GM12878 (cell line): ENCODE measurements around the gene IL32. TPM values are rescaled to one million over a fixed set of nuclear protein-coding genes. Genes with fewer than 3 reads are reported as not detected.

Experiments used
- ATAC-seq: fragments of 200-7000 bp; cut with Tn5 transposase; 3 replicates; pipeline ENCODE4 v1.9.1; 2020; ENCODE audit warnings: mild to moderate bottlenecking, moderate library complexity
- BruUV-seq: library from RNA; stranded (reverse); fragments of 400-500 nt; replicated peaks from 2 replicates; lab custom pipeline; 2021; lab: Mats Ljungman, UMichigan
- CTCF ChIA-PET: fragments of 300-600 bp; sonication (Branson Sonifier 250); formaldehyde crosslinking; extraction: SDS; loops from one replicate; lab custom pipeline; 2021; ENCODE audit warnings: inconsistent platforms; lab: Yijun Ruan, JAX
- POLR2A ChIA-PET: fragments of 350-600 bp; formaldehyde crosslinking; extraction: SDS; loops from one replicate; lab custom pipeline; 2021; ENCODE audit warnings: inconsistent platforms; lab: Charles Lee
- RAD21 ChIA-PET: fragments of 300-600 bp; sonication (Branson Sonifier 250); formaldehyde crosslinking; loops from one replicate; lab custom pipeline; 2023; ENCODE audit warnings: antibody characterized with exemption; ENCODE audit not compliant: unreplicated experiment; lab: Charles Lee
- SMC1A ChIA-PET: fragments of 300-600 bp; sonication (Branson Sonifier 250); formaldehyde crosslinking; loops from one replicate; lab custom pipeline; 2023; ENCODE audit not compliant: unreplicated experiment, uncharacterized antibody; lab: Charles Lee
- DNase-seq: peaks from one replicate; pipeline ENCODE4 v3.0.0-alpha.2; 2011; ENCODE audit warnings: low read depth, low spot score
- FAIRE-seq: peaks from 3 replicates; lab custom pipeline; 2011; peaks lifted over from hg19 to GRCh38; lab: Jason Lieb, UNC
- H2AFZ ChIP-seq: 2 replicates; pipeline ENCODE4 v1.6.0; 2011; ENCODE audit warnings: low read depth, low read length, control low read depth; ENCODE audit not compliant: control insufficient read depth
- H3K27ac ChIP-seq: 2 replicates; pipeline ENCODE4 v1.5.1; 2011; ENCODE audit warnings: control low read depth; ENCODE audit not compliant: control insufficient read depth, insufficient read depth
- H3K27me3 ChIP-seq, 2 experiments: replicated peaks in 1 of 2; 2 replicates each; pipeline versions ENCODE4 v1.6.0 to v1.6.1; 2011; ENCODE audit warnings: low read length in 1 of 2; ENCODE audit not compliant: control insufficient read depth in 2 of 2, insufficient read depth in 2 of 2
- H3K36me3 ChIP-seq, 2 experiments: 2 replicates each; pipeline ENCODE4 v1.5.1; 2011; ENCODE audit warnings: low read length in 1 of 2; ENCODE audit not compliant: control insufficient read depth in 2 of 2, insufficient read depth in 2 of 2
- H3K4me1 ChIP-seq: 2 replicates; pipeline ENCODE4 v1.6.1; 2011; ENCODE audit warnings: mild to moderate bottlenecking, low read length, moderate library complexity, mixed read lengths; ENCODE audit not compliant: control insufficient read depth, insufficient read depth
- H3K4me2 ChIP-seq: 2 replicates; pipeline ENCODE4 v1.6.0; 2011; ENCODE audit warnings: control low read depth; ENCODE audit not compliant: control insufficient read depth, insufficient read depth
- H3K4me3 ChIP-seq: fragments of 200-600 bp; sonication (generic); 2 replicates; pipeline ENCODE4 v1.5.1; 2016
- H3K79me2 ChIP-seq: 2 replicates; pipeline ENCODE4 v1.6.0; 2011; ENCODE audit warnings: low read length; ENCODE audit not compliant: control insufficient read depth, insufficient read depth
- H3K9ac ChIP-seq: 2 replicates; pipeline ENCODE4 v1.8.0; 2011; ENCODE audit warnings: low read length, control low read depth, mixed read lengths; ENCODE audit not compliant: control insufficient read depth, insufficient read depth
- H3K9me3 ChIP-seq: replicated peaks from 3 replicates; pipeline ENCODE4 v1.5.1; 2011; ENCODE audit warnings: mild to moderate bottlenecking, low read length; ENCODE audit not compliant: control insufficient read depth, insufficient read depth
- H4K20me1 ChIP-seq: 2 replicates; pipeline ENCODE4 v1.6.0; 2011; ENCODE audit not compliant: control insufficient read depth, insufficient read depth
- ATF7 ChIP-seq: fragments of 450-650 bp; IDR thresholded peaks from 2 replicates; pipeline ENCODE4 v1.6.1; 2016; ENCODE audit warnings: low read depth, mild to moderate bottlenecking
- CBFB ChIP-seq: IDR thresholded peaks from 2 replicates; pipeline ENCODE4 v1.6.1; 2016; ENCODE audit warnings: antibody characterized with exemption, low read depth
- CHD4 ChIP-seq: fragments of 200-600 bp; sonication (generic); IDR thresholded peaks from 2 replicates; pipeline ENCODE4 v1.6.1; 2016; ENCODE audit warnings: mild to moderate bottlenecking
- EP300 ChIP-seq, 2 experiments: fragments of 150-350 bp in 1 of 2; IDR thresholded peaks; 2 replicates each; pipeline ENCODE4 v1.6.1; 2011 to 2012; ENCODE audit warnings: low read depth in 2 of 2, low read length in 2 of 2, borderline replicate concordance in 1 of 2, improper control_type of control experiment in 1 of 2, inconsistent platforms in 1 of 2; ENCODE audit not compliant: control insufficient read depth in 1 of 2
- HDAC6 ChIP-seq: fragments of 200-600 bp; sonication (generic); IDR thresholded peaks from one replicate; pipeline ENCODE4 v1.8.0; 2017; ENCODE audit warnings: antibody characterized with exemption; ENCODE audit not compliant: unreplicated experiment
- NFXL1 ChIP-seq: fragments of 450-650 bp; IDR thresholded peaks from 2 replicates; pipeline ENCODE4 v1.6.1; 2017; ENCODE audit warnings: antibody characterized with exemption, mild to moderate bottlenecking, borderline replicate concordance
- NFYA ChIP-seq: IDR thresholded peaks from 2 replicates; pipeline ENCODE4 v1.6.1; 2011; ENCODE audit warnings: low read depth, mild to moderate bottlenecking, low read length, improper control_type of control experiment, borderline replicate concordance
- NR2F1 ChIP-seq: fragments of 450-650 bp; conservative IDR thresholded peaks from 2 replicates; pipeline ENCODE4 v1.6.1; 2017; ENCODE audit warnings: mild to moderate bottlenecking
- SUZ12 ChIP-seq: fragments of 200-600 bp; sonication (generic); IDR thresholded peaks from one replicate; pipeline ENCODE4 v1.6.1; 2018; ENCODE audit warnings: antibody characterized with exemption, mild to moderate bottlenecking; ENCODE audit not compliant: unreplicated experiment
- ZSCAN29 ChIP-seq: fragments of 450-650 bp; IDR thresholded peaks from 2 replicates; pipeline ENCODE4 v1.6.1; 2017; ENCODE audit warnings: mild to moderate bottlenecking, moderate library complexity
- WGBS: methylation state at CpG from one replicate; pipeline ENCODE4 v1.1.6; 2016; ENCODE audit warnings: low lambda C conversion rate; ENCODE audit not compliant: insufficient replicate concordance, insufficient coverage; ENCODE audit errors: missing lambda C conversion rate; 5-methylcytosine and 5-hydroxymethylcytosine counted together
- in situ Hi-C: fragments of 300-500 bp; cut with MboI; formaldehyde crosslinking; loops from 9 replicates; pipeline ENCODE4 v1.14.3; 2018; ENCODE audit warnings: mixed read lengths
- intact Hi-C: fragments of 100-400 bp; cut with micrococcal nuclease; formaldehyde crosslinking; loops from one replicate; pipeline ENCODE4 v1.14.2; 2022; ENCODE audit not compliant: unreplicated experiment
- polyA plus RNA-seq, 11 experiments: library from polyadenylated mRNA; depleted of rRNA in 4 of 11; unstranded in 6 of 11; stranded (reverse) in 5 of 11; fragments of >200 nt; fragmentation: Nextera tagmentation in 4 of 11; fragmentation: Illumina TruSeq in 1 of 11; extraction: Ambion mirVana in 4 of 11; extraction: Trizol in 1 of 11; gene quantifications; 1 replicate in 1 of 11; 2 replicates in 10 of 11; pipeline versions ENCODE4 v1.2.1 to v1.2.3, GENCODE V29; 2011 to 2016; ENCODE audit warnings: inconsistent platforms in 2 of 11, missing spikeins in 2 of 11, low read depth in 1 of 11
- total RNA-seq, 4 experiments: library from RNA; depleted of rRNA in 3 of 4; stranded (reverse); fragments of >200 nt in 3 of 4; fragmentation: Illumina TruSeq in 1 of 4; extraction: Trizol in 1 of 4; gene quantifications; 2 replicates each; pipeline versions ENCODE4 v1.2.1 to v1.2.3, GENCODE V29; 2013 to 2021
- TF ChIP-seq, protein P1 (sequence below): IDR thresholded peaks from 2 replicates; pipeline ENCODE4 v1.6.1; 2012; ENCODE audit warnings: low read depth, low read length, improper control_type of control experiment
- TF ChIP-seq, protein P2 (sequence below): fragments of 150-350 bp; IDR thresholded peaks from 2 replicates; pipeline ENCODE4 v1.6.1; 2016; ENCODE audit warnings: low read depth, low read length

The IL32 gene
- total and polyA plus RNA-seq, 10 of the 15 experiments (the other 5 are each of a cell fraction or from before 2014, with no cell fraction given) = 27.0 to 122 (median 55.8) TPM

- Histone ChIP-seq H3K4me2 (peak overlapping the region; percentile 89), H3K27ac (peak overlapping the region; percentile 25; the same call in 1 of the 2 replicates), H3K4me3 (peak overlapping the region; percentile 62), H3K4me1 (peaks cover 19% of the 10 kb centered on the region), H3K79me2 (peaks cover 25% of the 10 kb centered on the region), H2AFZ (no peak overlapping the region), H3K9me3 (no peaks in the 10 kb centered on the region; the same call in 2 of the 3 replicates), H3K27me3 (no peaks in the 10 kb centered on the region), H3K36me3 (no peaks in the 10 kb centered on the region; a peak in 2 of 4 replicates), H4K20me1 (no peaks in the 10 kb centered on the region), H3K9ac (peak overlapping the region; percentile 75; the same call in 1 of the 2 replicates)
- ChIA-PET CTCF (interaction anchor here (0.5 to 9.5 kb wide), 6 partner anchors 10 to 200 kb away, joined by 3 to 174 read pairs (median 4); no protein-coding TSS in a partner anchor), RAD21 (interaction anchor here (1.2 to 1.6 kb wide), 3 partner anchors 32 to 92 kb away, joined by 3 to 6 read pairs (median 4); partner anchors contain the start of gene ZSCAN10), SMC1A (interaction anchor here (1.0 to 6.1 kb wide), 3 partner anchors 10 to 62 kb away, joined by 3 to 52 read pairs (median 7); no protein-coding TSS in a partner anchor), POLR2A (interaction anchor here (1.1 to 2.7 kb wide), 3 partner anchors 10 to 72 kb away, joined by 4 to 38 read pairs (median 8); partner anchors contain the start of gene ZNF213)
- in situ Hi-C loops (no loop called here), intact Hi-C loops (no loop called here)
- WGBS = 97% methylated on average over 7 of the region's 7 CpGs
- ATAC-seq (peak; percentile 16; the same call in 2 of the 3 replicates), DNase-seq (no peak), FAIRE-seq (no peak)
- no TSS peak for BruUV-seq
- TF ChIP-seq HDAC6 (no peak), CBFB (no peak), ZSCAN29 (no peak), NR2F1 (no peak), NFYA (no peak), CHD4 (no peak), EP300 (IDR thresholded peaks at IDR 0.05; ENCODE audit: borderline replicate concordance in 1 of 2, control insufficient read depth in 1 of 2, low read depth in 2 of 2, low read length in 2 of 2) (no peak), NFXL1 (no peak), SUZ12 (no peak), ATF7 (no peak)
- TF ChIP-seq, protein P1, sequence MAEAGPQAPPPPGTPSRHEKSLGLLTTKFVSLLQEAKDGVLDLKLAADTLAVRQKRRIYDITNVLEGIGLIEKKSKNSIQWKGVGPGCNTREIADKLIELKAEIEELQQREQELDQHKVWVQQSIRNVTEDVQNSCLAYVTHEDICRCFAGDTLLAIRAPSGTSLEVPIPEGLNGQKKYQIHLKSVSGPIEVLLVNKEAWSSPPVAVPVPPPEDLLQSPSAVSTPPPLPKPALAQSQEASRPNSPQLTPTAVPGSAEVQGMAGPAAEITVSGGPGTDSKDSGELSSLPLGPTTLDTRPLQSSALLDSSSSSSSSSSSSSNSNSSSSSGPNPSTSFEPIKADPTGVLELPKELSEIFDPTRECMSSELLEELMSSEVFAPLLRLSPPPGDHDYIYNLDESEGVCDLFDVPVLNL = no peak
- TF ChIP-seq, protein P2, sequence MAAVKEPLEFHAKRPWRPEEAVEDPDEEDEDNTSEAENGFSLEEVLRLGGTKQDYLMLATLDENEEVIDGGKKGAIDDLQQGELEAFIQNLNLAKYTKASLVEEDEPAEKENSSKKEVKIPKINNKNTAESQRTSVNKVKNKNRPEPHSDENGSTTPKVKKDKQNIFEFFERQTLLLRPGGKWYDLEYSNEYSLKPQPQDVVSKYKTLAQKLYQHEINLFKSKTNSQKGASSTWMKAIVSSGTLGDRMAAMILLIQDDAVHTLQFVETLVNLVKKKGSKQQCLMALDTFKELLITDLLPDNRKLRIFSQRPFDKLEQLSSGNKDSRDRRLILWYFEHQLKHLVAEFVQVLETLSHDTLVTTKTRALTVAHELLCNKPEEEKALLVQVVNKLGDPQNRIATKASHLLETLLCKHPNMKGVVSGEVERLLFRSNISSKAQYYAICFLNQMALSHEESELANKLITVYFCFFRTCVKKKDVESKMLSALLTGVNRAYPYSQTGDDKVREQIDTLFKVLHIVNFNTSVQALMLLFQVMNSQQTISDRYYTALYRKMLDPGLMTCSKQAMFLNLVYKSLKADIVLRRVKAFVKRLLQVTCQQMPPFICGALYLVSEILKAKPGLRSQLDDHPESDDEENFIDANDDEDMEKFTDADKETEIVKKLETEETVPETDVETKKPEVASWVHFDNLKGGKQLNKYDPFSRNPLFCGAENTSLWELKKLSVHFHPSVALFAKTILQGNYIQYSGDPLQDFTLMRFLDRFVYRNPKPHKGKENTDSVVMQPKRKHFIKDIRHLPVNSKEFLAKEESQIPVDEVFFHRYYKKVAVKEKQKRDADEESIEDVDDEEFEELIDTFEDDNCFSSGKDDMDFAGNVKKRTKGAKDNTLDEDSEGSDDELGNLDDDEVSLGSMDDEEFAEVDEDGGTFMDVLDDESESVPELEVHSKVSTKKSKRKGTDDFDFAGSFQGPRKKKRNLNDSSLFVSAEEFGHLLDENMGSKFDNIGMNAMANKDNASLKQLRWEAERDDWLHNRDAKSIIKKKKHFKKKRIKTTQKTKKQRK = no peak
Observed at GRCh38 chr16:3066440-3066748, 954 bp downstream of the IL32 start.
